GM12891 (cell line): Measurements from ENCODE around the gene GRIN2A.

Experiments
- PAX5 ChIP-seq: IDR thresholded peaks from 2 replicates; pipeline ENCODE4 v1.6.1; 2011; ENCODE audit warnings: low read length, moderate library complexity, mild to moderate bottlenecking; ENCODE audit not compliant: insufficient read depth, severe bottlenecking
- POLR2A ChIP-seq: IDR thresholded peaks from 2 replicates; pipeline ENCODE4 v1.6.1; 2011; ENCODE audit warnings: low read depth, low read length, control low read depth
- POLR2AphosphoS5 ChIP-seq: IDR thresholded peaks from 2 replicates; pipeline ENCODE4 v1.6.1; 2011; ENCODE audit warnings: low read depth, low read length, control low read depth
- POU2F2 ChIP-seq: IDR thresholded peaks from 2 replicates; pipeline ENCODE4 v1.6.1; 2011; ENCODE audit warnings: low read depth, mild to moderate bottlenecking, control low read depth, low read length, moderate library complexity
- TAF1 ChIP-seq: IDR thresholded peaks from 2 replicates; pipeline ENCODE4 v1.6.1; 2011; ENCODE audit warnings: low read depth, low read length, control low read depth

DNA sequence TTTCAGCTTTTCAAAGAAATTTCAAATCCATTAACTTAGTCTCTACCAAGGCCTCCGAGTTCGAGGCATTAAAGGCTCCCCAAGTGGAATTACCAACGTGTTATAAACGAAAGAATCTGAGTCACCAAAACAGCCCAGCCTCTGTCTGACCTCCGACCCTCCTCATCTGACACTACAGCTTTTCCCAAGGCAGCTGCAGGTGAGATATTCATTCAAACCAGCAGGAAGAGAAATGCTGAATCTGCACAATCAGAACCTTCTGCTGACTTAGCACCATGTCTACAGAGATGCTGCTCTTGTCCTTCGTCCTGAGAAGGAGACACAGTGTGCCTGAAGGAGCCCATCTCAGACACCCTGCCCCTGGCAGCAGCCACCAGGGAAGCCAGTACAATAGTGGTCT, 30.5 kb downstream of the GRIN2A start:
- TF ChIP-seq POLR2A (no peak), POU2F2 (no peak), POLR2AphosphoS5 (no peak), TAF1 (no peak), PAX5 (no peak)
